Esophagus squamous epithelium (tissue), 4 donors: ENCODE data around the gene IGFL2.

ENCODE experiments used
- POLR2A ChIP-seq, 4 donors: fragments of 450-650 bp; IDR thresholded peaks; one replicate each; pipeline ENCODE4 v1.6.1; 2017; ENCODE audit warnings: antibody characterized with exemption in 4 of 4, mild to moderate bottlenecking in 4 of 4, moderate library complexity in 3 of 4
- TF ChIP-seq, protein P1 (sequence below), 6 experiments: fragments of 450-650 bp in 4 of 6; fragments of 200-600 bp in 2 of 6; sonication (generic) in 2 of 6; IDR thresholded peaks; one replicate each; pipeline ENCODE4 v1.5.1; 2016 to 2019; ENCODE audit warnings: antibody characterized with exemption in 6 of 6, mild to moderate bottlenecking in 4 of 6, moderate library complexity in 4 of 6

DNA sequence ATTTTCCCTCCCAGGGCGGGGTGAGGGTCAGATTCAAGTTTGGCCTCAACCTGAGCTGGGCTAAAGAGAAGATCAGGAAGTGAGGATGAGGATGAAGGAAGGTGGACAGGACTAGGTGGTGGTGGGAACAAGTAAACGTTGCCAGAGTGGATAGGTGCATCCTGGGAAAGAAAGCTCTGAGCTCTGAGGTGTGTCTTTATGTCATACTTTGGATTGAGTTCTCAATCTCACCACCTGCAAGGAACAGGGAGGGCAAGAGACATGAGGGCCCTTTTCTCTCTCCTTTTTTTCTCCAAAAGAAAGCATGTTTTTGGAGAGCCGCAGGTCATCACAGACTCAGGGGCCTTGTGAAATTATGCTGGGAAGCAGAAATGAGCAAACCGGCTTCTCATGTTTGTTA, 43.3 kb downstream of the IGFL2 start:
- TF ChIP-seq, protein P1, sequence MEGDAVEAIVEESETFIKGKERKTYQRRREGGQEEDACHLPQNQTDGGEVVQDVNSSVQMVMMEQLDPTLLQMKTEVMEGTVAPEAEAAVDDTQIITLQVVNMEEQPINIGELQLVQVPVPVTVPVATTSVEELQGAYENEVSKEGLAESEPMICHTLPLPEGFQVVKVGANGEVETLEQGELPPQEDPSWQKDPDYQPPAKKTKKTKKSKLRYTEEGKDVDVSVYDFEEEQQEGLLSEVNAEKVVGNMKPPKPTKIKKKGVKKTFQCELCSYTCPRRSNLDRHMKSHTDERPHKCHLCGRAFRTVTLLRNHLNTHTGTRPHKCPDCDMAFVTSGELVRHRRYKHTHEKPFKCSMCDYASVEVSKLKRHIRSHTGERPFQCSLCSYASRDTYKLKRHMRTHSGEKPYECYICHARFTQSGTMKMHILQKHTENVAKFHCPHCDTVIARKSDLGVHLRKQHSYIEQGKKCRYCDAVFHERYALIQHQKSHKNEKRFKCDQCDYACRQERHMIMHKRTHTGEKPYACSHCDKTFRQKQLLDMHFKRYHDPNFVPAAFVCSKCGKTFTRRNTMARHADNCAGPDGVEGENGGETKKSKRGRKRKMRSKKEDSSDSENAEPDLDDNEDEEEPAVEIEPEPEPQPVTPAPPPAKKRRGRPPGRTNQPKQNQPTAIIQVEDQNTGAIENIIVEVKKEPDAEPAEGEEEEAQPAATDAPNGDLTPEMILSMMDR (IDR thresholded peaks at IDR 0.05) = no peak
- TF ChIP-seq POLR2A (IDR thresholded peaks at IDR 0.05) = no peak
